NCI-H2107 (cell line): ENCODE measurements around the gene LZIC.

Source experiments
- DNase-seq: peaks from one replicate; lab custom pipeline; 2025; lab: John Stamatoyannopoulos, UW

LZIC gene

DNA sequence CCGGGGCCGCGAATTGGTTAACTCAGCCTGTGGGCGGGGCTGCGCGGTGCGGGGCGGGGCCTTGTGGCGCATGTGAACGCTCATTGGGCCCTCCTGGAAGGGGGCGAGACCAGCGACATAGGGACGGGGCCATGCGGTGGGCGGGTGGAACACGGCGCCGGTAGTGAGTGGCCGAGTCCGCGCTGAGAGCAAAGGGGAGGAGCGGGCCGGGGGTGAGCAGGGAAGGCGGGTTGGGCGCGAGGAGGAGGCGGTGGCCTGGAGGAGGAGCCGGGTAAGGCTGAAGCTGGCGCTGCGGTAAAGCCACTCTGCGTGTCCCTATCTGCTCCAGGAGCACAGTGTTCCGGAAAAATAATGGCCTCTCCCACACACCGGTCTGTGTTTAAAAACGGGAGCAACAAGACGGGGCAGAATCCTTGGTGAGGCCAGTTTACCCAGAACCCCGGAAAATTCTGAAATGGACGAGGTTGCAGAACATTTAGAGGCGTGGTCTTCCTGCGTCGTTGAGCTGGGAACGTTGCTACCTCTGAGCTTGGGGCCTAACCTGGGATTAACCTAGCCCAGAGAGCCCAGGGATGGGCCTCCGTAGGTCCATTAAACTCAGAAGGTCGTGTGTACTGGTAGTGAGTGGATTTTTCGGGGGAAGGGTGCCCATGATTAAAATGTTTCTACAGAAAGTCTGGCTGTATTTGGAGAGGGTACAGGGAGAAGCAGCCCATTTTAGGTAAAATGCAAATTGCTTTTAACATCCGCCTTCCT lies 32.6 kb downstream of the LZIC start:
- DNase-seq = peak; percentile 81

DNA sequence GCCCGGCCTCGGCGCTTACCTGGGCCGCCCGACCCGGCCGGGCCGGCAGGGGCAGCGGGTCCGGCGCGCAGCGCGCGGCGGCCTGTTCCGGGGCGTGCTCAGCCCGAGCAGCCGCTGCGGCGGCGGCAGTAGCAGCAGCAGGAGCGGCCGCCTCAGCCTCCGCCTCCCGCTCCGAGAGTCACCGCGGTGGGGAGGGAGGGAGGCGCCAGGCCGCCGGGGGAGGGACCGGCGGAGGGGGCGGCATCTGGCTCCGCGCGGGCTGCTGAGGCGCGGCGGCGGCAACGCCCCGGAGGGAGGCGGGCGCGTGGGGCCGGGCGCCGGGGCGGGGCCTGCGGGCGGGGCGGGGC lies 33.1 kb downstream of the LZIC start, which contains the start of gene CTNNBIP1:
Gene CTNNBIP1, minus strand, starts transcription at position 194 of the 347 bp plus-strand sequence. CDS start 38,205 bp downstream, outside the sequence.
- DNase-seq = peak; percentile 81

- DNase-seq = no peak
Measured at GRCh38 chr1:9909234-9910046, 33.8 kb downstream of the LZIC start.

- DNase-seq = no peak
Measured at GRCh38 chr1:9908871-9909233, 34.3 kb downstream of the LZIC start.

DNA sequence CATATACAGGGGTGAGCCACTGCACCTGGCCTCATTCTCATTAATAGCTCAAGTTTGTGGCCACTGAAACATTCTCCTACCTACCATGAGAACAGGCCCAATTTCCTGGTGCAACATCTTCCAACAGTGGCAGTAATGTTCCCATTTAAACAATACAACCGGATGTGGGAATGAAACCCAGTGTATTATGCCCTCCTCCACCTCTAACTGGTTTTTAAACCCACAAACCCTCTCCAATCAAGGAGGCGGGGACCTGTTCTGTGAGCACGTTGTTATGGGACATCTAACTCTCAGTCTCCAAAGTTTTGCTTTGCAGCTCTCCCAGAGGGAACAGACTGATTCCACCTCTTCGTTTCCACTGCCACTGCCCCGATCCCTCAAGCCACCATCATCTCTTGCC lies 35.8 kb downstream of the LZIC start:
- no peak for DNase-seq

DNA sequence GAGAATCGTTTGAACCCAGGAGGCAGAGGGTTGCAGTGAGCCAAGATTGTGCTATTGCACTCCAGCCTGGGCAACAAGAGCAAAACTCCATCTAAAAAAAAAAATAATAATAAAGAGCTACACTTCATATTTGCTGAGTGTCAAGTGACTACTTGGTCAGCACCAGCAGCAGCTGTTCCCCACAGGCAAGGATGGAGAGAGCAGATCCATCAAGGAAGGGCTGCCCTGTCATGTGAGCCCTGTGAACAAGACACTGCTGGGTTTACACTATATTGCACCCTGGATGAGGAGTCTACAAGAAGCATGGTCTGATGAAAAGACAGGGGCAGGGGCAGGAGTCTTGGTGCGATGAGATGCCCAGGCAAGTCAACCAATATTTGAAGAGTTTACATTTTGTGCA lies 36.7 kb downstream of the LZIC start:
- DNase-seq = no peak

- DNase-seq = no peak
Measured at GRCh38 chr1:9905010-9905409, 38.2 kb downstream of the LZIC start.

- no peak for DNase-seq
Measured at GRCh38 chr1:9904596-9904995, 38.6 kb downstream of the LZIC start.

GRCh38 chr1:9903801-9904527 lies 39.2 kb downstream of the LZIC start:
- DNase-seq = no peak

DNA sequence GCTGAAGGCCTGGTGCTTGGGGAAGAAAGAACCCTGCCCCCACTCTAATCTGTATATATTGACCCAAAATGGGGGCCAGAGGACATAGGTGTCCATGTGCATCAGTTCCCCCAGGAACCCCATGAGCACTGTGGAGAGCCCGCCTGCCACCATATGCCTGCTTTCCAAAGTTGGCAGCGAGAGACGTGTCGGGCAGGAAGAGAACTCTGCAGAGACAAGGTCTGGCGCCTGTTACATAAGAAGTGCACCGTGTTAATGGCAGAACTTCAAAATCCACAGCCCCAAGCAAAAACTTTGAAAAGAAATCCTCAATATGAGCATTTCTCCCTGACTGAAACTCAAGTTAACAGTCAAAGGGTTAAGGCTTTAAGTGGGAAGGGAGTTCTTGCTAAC lies 41.1 kb downstream of the LZIC start:
- DNase-seq = no peak

DNA sequence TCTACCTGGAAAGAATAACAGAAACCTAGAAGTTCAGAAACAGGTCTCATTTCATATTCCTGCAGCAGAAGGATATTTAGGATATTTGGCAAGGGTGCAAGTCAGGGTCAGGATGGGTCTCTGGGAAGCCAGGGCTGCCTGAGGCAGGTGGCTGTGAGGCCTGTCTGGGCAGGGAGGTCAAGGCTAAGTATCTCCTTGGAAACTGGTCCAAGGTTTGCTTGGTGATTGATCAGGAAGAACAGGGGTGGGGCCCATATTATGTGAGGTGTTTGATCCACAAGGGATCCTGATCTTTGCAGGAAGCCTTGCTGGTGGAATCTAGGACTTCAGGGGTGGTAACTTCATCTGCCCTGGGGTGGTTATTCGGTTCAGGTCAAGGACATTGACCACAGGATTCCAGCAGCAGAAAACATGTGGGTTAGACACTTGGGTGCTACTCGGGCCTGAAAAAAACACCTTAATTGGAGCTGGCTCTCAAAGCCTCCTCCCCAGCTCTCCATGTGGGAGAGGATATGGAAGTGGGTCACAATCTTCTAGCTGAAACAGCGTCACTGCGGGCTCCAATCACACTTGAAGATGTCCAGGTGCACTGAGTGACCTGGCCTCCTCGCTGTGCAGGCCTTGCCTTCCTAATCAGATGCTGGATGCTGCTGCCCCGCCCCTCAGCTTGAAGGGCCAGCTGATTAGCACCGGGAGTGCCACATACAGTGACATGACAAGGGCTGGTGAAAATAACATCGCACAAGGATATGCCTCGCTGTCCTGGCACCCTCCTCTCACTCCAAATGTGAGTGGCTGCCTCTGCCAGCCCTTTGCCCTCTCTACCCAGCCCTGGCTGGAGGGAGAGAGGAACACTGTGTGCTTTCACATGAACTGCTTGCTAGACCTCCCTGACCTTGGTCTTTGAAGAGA lies 41.8 kb downstream of the LZIC start:
- no peak for DNase-seq

GRCh38 chr1:9900142-9901043 lies 42.8 kb downstream of the LZIC start:
- no peak for DNase-seq

- no peak for DNase-seq
Measured at GRCh38 chr1:9894115-9894514, 49.1 kb downstream of the LZIC start.

- no peak for DNase-seq
Measured at GRCh38 chr1:9892563-9893528, 50.3 kb downstream of the LZIC start.

GRCh38 chr1:9891207-9891606 lies 52.0 kb downstream of the LZIC start:
- DNase-seq = no peak

DNA sequence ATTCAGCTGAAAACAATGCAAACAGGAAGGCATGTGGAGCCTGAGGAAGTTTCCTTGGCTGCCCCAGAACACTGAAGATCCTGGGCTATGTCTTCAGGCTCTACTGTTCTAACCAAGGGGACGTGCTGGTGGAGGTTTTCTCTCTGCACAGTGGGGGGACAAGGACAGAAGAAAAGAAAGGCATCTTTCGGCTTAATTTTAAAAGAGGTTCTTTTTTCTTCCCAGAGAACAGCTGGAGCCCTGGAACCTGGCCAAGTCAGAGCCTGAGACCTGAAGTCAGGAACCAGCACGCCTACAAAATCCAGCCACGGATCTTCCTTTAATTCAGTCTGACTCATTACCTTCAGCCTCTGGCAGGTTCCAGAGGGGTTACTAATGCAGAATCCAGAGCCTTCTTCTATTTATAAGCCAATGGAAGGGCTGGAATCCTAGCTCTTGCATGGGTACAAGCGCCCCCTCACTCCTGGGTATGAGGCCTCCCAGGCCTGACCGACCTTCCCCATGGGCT lies 52.9 kb downstream of the LZIC start:
- DNase-seq = no peak

- no peak for DNase-seq
Measured at GRCh38 chr1:9889411-9889810, 53.8 kb downstream of the LZIC start.

- no peak for DNase-seq
Measured at GRCh38 chr1:9888886-9889285, 54.3 kb downstream of the LZIC start.

GRCh38 chr1:9887070-9887469 lies 56.1 kb downstream of the LZIC start:
- no peak for DNase-seq
